BJ (cell line): ENCODE results near the gene GAB4. TPM values are rescaled to one million over a fixed set of nuclear protein-coding genes. Genes with fewer than 3 reads are reported as not detected.
"Not testable (repeated sequence)": the region's sequence is repeated elsewhere in the genome, so short reads cannot be mapped to it uniquely, and the experiment has no call there.

Experiments used
- CTCF ChIA-PET: fragments of 350-600 bp; formaldehyde crosslinking; extraction: SDS; loops from one replicate; lab custom pipeline; 2021; ENCODE audit warnings: antibody characterized with exemption, inconsistent platforms; lab: Yijun Ruan, JAX
- POLR2A ChIA-PET: fragments of 300-600 bp; sonication (Branson Sonifier 250); formaldehyde crosslinking; extraction: SDS; loops from one replicate; lab custom pipeline; 2021; ENCODE audit warnings: antibody characterized with exemption; lab: Charles Lee
- DNase-seq: peaks from one replicate; pipeline ENCODE4 v3.0.0-alpha.2; 2011; ENCODE audit warnings: low read depth
- H3K27me3 ChIP-seq: 2 replicates; pipeline ENCODE4 v1.6.0; 2011; ENCODE audit warnings: low read length; ENCODE audit not compliant: control insufficient read depth, insufficient read depth
- H3K36me3 ChIP-seq: 2 replicates; pipeline ENCODE4 v1.5.1; 2011; ENCODE audit warnings: low read length; ENCODE audit not compliant: control insufficient read depth, insufficient read depth
- H3K4me3 ChIP-seq: 2 replicates; pipeline ENCODE4 v1.5.1; 2011; ENCODE audit warnings: low read depth, mild to moderate bottlenecking, control low read depth, low read length
- CTCF ChIP-seq: IDR thresholded peaks from 2 replicates; pipeline ENCODE4 v1.5.1; 2011; ENCODE audit warnings: low read depth, mild to moderate bottlenecking, control low read depth, inconsistent platforms, low read length, moderate library complexity; ENCODE audit not compliant: insufficient read depth
- polyA plus RNA-seq: library from polyadenylated mRNA; depleted of rRNA; stranded (reverse); fragments of >200 nt; gene quantifications from 2 replicates; pipeline ENCODE4 v1.2.3, GENCODE V29; 2011

GAB4 gene
- polyA plus RNA-seq, 1 experiment, result not detected

DNA sequence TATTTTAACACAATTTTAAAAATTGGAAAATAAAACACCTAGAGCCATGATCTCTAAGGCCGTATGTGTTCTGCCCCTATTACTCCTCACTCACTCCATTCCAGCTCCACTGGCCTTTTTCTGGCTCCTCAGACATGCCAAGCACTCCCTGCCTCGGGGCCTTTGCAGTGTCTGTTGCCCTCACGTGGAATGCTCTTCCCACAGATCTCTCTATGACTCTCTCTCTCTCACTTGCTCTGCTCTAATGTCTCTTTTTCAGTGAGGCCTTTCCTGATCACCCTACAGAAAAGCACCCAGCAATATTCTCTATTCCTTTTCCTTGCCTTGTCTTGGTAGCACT, 6.0 kb upstream of the GAB4 start:
- H3K27me3 ChIP-seq, CTCF ChIA-PET, H3K4me3 ChIP-seq, H3K36me3 ChIP-seq, DNase-seq, POLR2A ChIA-PET: not testable (repeated sequence)

DNA sequence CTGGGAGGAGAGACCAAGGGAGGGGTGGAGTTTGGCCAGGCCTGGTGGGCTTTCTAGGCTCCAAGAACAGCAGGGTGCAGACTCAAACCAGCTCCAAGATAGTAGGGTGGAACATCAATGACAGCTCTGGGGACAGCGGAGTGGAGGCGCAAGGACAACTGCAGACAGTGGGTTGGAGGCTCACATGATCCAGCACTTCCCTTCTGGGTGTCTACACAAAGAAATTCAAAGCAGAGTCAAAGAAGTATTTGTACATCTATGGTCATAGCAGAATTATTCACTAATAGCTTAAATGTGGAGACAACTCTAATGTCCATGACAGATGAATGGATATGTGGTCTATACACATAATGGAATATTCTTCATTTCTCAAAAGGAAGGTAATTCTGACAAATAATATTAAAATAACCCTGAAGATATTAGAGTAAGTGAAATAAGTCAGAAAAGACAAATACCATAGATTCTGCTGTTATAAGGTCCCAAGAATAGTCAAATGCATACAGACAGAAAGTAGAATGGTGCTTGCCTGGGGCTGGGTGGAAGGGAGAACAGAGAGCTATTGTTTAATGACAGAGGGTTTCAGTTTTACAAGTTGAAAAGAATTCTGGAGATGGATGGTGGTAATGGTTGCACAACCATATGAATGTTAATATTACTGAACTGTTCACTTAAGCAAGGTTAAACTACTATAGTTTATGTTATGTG, 5.5 kb upstream of the GAB4 start:
- no peak for TF ChIP-seq CTCF
- POLR2A ChIA-PET, result no interaction called here

DNA sequence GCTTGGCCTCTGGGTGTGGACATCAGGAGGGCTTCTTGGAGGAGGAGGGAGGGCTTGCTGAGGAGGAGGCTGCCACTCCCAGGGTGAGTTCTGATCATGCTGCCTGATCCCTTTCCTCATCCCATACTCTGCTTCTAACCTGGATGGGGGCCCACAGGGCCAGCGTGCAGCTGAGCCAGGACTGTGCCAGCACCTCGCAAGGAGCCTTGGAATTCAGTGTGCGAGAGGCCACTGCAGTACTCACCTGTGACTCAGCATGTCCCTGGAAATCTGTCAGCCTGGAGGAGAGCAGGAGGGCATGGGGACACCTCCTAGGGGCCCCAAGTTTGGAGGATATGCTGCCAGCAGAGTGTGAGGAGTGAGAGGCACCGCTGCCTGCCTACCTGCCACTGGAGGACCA, 4.2 kb upstream of the GAB4 start:
- Histone ChIP-seq H3K27me3 (no peaks in the 10 kb centered on the region), H3K36me3 (no peaks in the 10 kb centered on the region), H3K4me3 (no peak overlapping the region)
- no peak for DNase-seq
- ChIA-PET POLR2A (no interaction called here), CTCF (no interaction called here)
- no peak for TF ChIP-seq CTCF

More for the DNA sequence above, 5.5 kb upstream of the GAB4 start:
- CTCF ChIA-PET, result interaction anchor here (0.8 kb wide), 1 partner anchor 51 kb away, joined by 3 read pairs; no protein-coding TSS in a partner anchor
- DNase-seq, result no peak
- H3K36me3 ChIP-seq, result no peaks in the 10 kb centered on the region
- H3K4me3 ChIP-seq, result no peak overlapping the region
- H3K27me3 ChIP-seq, result no peaks in the 10 kb centered on the region

GRCh38 chr22:17009640-17010291, 1.7 kb upstream of the GAB4 start:
- Histone ChIP-seq H3K4me3 (no peak overlapping the region), H3K36me3 (no peaks in the 10 kb centered on the region), H3K27me3 (no peaks in the 10 kb centered on the region)
- no peak for DNase-seq
- TF ChIP-seq CTCF, result no peak
- ChIA-PET CTCF (interaction anchor here (0.6 kb wide), 1 partner anchor 91 kb away, joined by 4 read pairs; no protein-coding TSS in a partner anchor), POLR2A (no interaction called here)

GRCh38 chr22:17007257-17007656, 765 bp downstream of the GAB4 start:
- H3K4me3 ChIP-seq, result no peak overlapping the region
- DNase-seq, result no peak
- ChIA-PET POLR2A (no interaction called here), CTCF (no interaction called here)
- H3K27me3 ChIP-seq, result no peaks in the 10 kb centered on the region
- H3K36me3 ChIP-seq, result no peaks in the 10 kb centered on the region
- TF ChIP-seq CTCF, result no peak
